OCI-LY7 (cell line): ENCODE results near the gene NPNT.

Source experiments
- EZH2phosphoT487 ChIP-seq: fragments of 200-600 bp; sonication (generic); IDR thresholded peaks from 2 replicates; pipeline ENCODE4 v1.6.1; 2018; ENCODE audit warnings: low read depth, borderline replicate concordance, mild to moderate bottlenecking, mixed run types, antibody characterized with exemption, low read length, moderate library complexity, mixed read lengths
- TF ChIP-seq, protein P1 (sequence below): fragments of 200-600 bp; sonication (generic); conservative IDR thresholded peaks from 2 replicates; pipeline ENCODE4 v1.5.1; 2014; ENCODE audit warnings: mild to moderate bottlenecking, antibody characterized with exemption, low read length, moderate library complexity, mixed read lengths

DNA sequence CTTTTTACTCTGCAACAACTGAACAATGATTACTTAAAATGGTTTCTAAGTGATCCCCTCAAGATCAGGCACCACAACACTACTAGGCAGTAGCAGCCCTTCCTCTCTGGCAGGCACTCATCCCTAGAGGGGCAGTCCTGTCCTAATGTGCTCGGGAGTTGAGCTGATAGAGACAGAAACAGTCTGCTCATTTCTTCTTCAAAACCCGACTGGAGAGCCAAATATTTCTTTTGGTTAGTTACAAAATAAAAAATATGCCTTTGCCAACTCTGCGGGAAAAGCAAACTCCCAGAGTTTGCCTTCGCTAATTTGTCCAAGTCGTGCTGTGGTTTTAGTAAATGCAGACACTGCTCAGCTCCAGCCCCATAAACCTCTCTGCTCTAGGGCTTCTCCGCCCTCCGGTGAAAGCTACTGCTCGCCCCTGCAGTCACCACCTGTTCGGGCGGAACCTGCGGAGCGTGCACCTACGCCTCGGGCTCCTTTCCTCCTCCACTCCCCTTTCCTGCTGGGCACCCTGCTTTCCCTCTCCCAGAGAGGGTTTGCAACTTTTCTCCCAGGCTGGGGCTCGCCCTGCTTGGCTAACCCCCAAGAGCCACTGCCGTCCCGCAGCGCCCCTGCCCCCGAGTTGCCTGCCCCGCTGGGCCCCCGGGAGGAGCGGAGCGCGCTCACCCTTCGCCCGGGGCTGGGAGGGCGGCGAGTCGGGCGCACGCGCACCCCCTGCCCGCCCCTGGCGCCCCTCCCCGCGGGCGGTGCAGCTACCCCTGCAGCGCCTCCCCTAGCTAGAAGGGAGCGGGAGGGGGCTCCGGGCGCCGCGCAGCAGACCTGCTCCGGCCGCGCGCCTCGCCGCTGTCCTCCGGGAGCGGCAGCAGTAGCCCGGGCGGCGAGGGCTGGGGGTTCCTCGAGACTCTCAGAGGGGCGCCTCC, at the start of gene NPNT:
- TF ChIP-seq, protein P1, sequence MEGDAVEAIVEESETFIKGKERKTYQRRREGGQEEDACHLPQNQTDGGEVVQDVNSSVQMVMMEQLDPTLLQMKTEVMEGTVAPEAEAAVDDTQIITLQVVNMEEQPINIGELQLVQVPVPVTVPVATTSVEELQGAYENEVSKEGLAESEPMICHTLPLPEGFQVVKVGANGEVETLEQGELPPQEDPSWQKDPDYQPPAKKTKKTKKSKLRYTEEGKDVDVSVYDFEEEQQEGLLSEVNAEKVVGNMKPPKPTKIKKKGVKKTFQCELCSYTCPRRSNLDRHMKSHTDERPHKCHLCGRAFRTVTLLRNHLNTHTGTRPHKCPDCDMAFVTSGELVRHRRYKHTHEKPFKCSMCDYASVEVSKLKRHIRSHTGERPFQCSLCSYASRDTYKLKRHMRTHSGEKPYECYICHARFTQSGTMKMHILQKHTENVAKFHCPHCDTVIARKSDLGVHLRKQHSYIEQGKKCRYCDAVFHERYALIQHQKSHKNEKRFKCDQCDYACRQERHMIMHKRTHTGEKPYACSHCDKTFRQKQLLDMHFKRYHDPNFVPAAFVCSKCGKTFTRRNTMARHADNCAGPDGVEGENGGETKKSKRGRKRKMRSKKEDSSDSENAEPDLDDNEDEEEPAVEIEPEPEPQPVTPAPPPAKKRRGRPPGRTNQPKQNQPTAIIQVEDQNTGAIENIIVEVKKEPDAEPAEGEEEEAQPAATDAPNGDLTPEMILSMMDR = no peak
- no peak for TF ChIP-seq EZH2phosphoT487
